PFSK-1 (cell line): ENCODE results near the gene DOCK9.

Source experiments
- FOXP2 ChIP-seq: optimal IDR thresholded peaks from 2 replicates; pipeline ENCODE3; 2011; ENCODE audit warnings: borderline replicate concordance, control low read depth, inconsistent platforms; ENCODE audit not compliant: insufficient read depth; ENCODE audit errors: extremely low read length, extremely low read depth
- POLR2AphosphoS5 ChIP-seq: IDR thresholded peaks from 2 replicates; pipeline ENCODE4 v1.6.1; 2012; ENCODE audit warnings: low read depth, mild to moderate bottlenecking, control low read depth, low read length, moderate library complexity
- REST ChIP-seq, 2 experiments: IDR thresholded peaks; 2 replicates each; pipeline versions ENCODE4 v1.6.1 to v1.8.0; 2011 to 2012; ENCODE audit warnings: low read depth in 2 of 2, low read length in 2 of 2, control low read depth in 1 of 2, inconsistent platforms in 1 of 2, mild to moderate bottlenecking in 1 of 2, moderate library complexity in 1 of 2; ENCODE audit not compliant: insufficient read depth in 1 of 2
- SIN3A ChIP-seq: IDR thresholded peaks from 2 replicates; pipeline ENCODE4 v1.6.1; 2012; ENCODE audit warnings: mild to moderate bottlenecking, low read length, moderate library complexity, borderline replicate concordance; ENCODE audit not compliant: insufficient read depth
- TAF1 ChIP-seq: IDR thresholded peaks from 2 replicates; pipeline ENCODE4 v1.6.1; 2012; ENCODE audit warnings: low read length, control low read depth, borderline replicate concordance; ENCODE audit not compliant: insufficient read depth

DOCK9 gene

GRCh38 chr13:99014522-99014921, 36.7 kb upstream of the DOCK9 start:
- TF ChIP-seq TAF1 (no peak), POLR2AphosphoS5 (no peak), FOXP2 (no peak), SIN3A (no peak), REST (IDR thresholded peaks at IDR 0.05; ENCODE audit: insufficient read depth in 1 of 2, low read depth in 2 of 2, low read length in 2 of 2) (no peak)

- TF ChIP-seq POLR2AphosphoS5 (no peak), FOXP2 (no peak)
Measured at GRCh38 chr13:99013951-99014350, 36.1 kb upstream of the DOCK9 start.

GRCh38 chr13:99012539-99012938, 34.7 kb upstream of the DOCK9 start:
- TF ChIP-seq REST (IDR thresholded peaks at IDR 0.05; ENCODE audit: insufficient read depth in 1 of 2, low read depth in 2 of 2, low read length in 2 of 2) (no peak), FOXP2 (no peak), SIN3A (no peak), POLR2AphosphoS5 (no peak), TAF1 (no peak)

- TF ChIP-seq POLR2AphosphoS5, result no peak
- no peak for TF ChIP-seq SIN3A
- TF ChIP-seq FOXP2, result no peak
- TF ChIP-seq REST (IDR thresholded peaks at IDR 0.05; ENCODE audit: insufficient read depth in 1 of 2, low read depth in 2 of 2, low read length in 2 of 2), result no peak
- TF ChIP-seq TAF1, result no peak
Measured at GRCh38 chr13:99009987-99010551, 32.2 kb upstream of the DOCK9 start.

GRCh38 chr13:99008577-99008976, 30.7 kb upstream of the DOCK9 start:
- TF ChIP-seq REST (IDR thresholded peaks at IDR 0.05; ENCODE audit: insufficient read depth in 1 of 2, low read depth in 2 of 2, low read length in 2 of 2), result no peak
- no peak for TF ChIP-seq TAF1
- TF ChIP-seq POLR2AphosphoS5, result no peak
- no peak for TF ChIP-seq FOXP2
- TF ChIP-seq SIN3A, result no peak
